NCI-H526 treated with DMSO at 0.1 percent for 48 hours (cell line): Measurements from ENCODE around the gene CYP3A5.
"Not testable (repeated sequence)": the region's sequence is repeated elsewhere in the genome, so short reads cannot be mapped to it uniquely, and the experiment has no call there.

ENCODE experiments used
- DNase-seq: peaks from one replicate; lab custom pipeline; 2025; lab: John Stamatoyannopoulos, UW

Gene CYP3A5

GRCh38 chr7:99685871-99686608 lies 6.2 kb upstream of the CYP3A5 start:
- DNase-seq: not testable (repeated sequence)

GRCh38 chr7:99685129-99685758 lies 5.4 kb upstream of the CYP3A5 start:
- DNase-seq: no peak

- DNase-seq: no peak
Observed at GRCh38 chr7:99679032-99679399, 780 bp downstream of the CYP3A5 start.

- no peak for DNase-seq
Observed at GRCh38 chr7:99677648-99678045, 2.1 kb downstream of the CYP3A5 start.

- DNase-seq: no peak
Observed at GRCh38 chr7:99677013-99677647, 2.7 kb downstream of the CYP3A5 start.

- no peak for DNase-seq
Observed at GRCh38 chr7:99674995-99675742, 4.6 kb downstream of the CYP3A5 start.

- DNase-seq: no peak
Observed at GRCh38 chr7:99672573-99672972, 7.2 kb downstream of the CYP3A5 start.

GRCh38 chr7:99669782-99670181 lies 10.0 kb downstream of the CYP3A5 start:
- DNase-seq: no peak

GRCh38 chr7:99668541-99668940 lies 11.3 kb downstream of the CYP3A5 start:
- DNase-seq: no peak

- DNase-seq: no peak
Observed at GRCh38 chr7:99667179-99667578, 12.6 kb downstream of the CYP3A5 start.

- DNase-seq: no peak
Observed at GRCh38 chr7:99666013-99666395, 13.8 kb downstream of the CYP3A5 start.

- DNase-seq: no peak
Observed at GRCh38 chr7:99665312-99666012, 14.3 kb downstream of the CYP3A5 start.

GRCh38 chr7:99657879-99658278 lies 21.9 kb downstream of the CYP3A5 start:
- not testable (repeated sequence) for DNase-seq

- not testable (repeated sequence) for DNase-seq
Observed at GRCh38 chr7:99654626-99655025, 25.2 kb downstream of the CYP3A5 start.

GRCh38 chr7:99653754-99654153 lies 26.0 kb downstream of the CYP3A5 start:
- no peak for DNase-seq

- DNase-seq: not testable (repeated sequence)
Observed at GRCh38 chr7:99653269-99653668, 26.5 kb downstream of the CYP3A5 start.

- no peak for DNase-seq
Observed at GRCh38 chr7:99652671-99653070, 27.1 kb downstream of the CYP3A5 start.

GRCh38 chr7:99651290-99651689 lies 28.5 kb downstream of the CYP3A5 start:
- DNase-seq: no peak

- no peak for DNase-seq
Observed at GRCh38 chr7:99648843-99649242, 31.0 kb downstream of the CYP3A5 start.

- DNase-seq: no peak
Observed at GRCh38 chr7:99645590-99645989, 34.2 kb downstream of the CYP3A5 start.

- DNase-seq: no peak
Observed at GRCh38 chr7:99644431-99644830, 35.4 kb downstream of the CYP3A5 start.

- DNase-seq: no peak
Observed at GRCh38 chr7:99643464-99643863, 36.3 kb downstream of the CYP3A5 start.
